Panc1 (cell line): Measurements from ENCODE around the gene AGPAT3.

Source experiments
- CTCF ChIP-seq: fragments of 450-650 bp; IDR thresholded peaks from 2 replicates; pipeline ENCODE4 v1.5.1; 2017; ENCODE audit warnings: mild to moderate bottlenecking
- POLR2AphosphoS5 ChIP-seq: IDR thresholded peaks from 2 replicates; pipeline ENCODE4 v1.6.1; 2012; ENCODE audit warnings: mild to moderate bottlenecking, low read depth, low read length, moderate library complexity

- TF ChIP-seq CTCF (no peak), POLR2AphosphoS5 (no peak)
These were observed 64.4 kb downstream of the AGPAT3 start for GRCh38 chr21:43929217-43929971.
